Erythroblast (primary cell): ENCODE measurements around the gene CYB5D1.

Experiments used
- GATA1 ChIP-seq: IDR thresholded peaks from 2 replicates; pipeline ENCODE4 v1.6.1; 2011; ENCODE audit warnings: low read depth, mild to moderate bottlenecking, control low read depth, low read length, moderate library complexity
- POLR2A ChIP-seq: IDR thresholded peaks from 2 replicates; pipeline ENCODE4 v1.6.1; 2011; ENCODE audit warnings: mild to moderate bottlenecking, low read length

GRCh38 chr17:7839190-7839875 lies 18.5 kb upstream of the CYB5D1 start:
- TF ChIP-seq POLR2A: no peak
- no peak for TF ChIP-seq GATA1
